HepG2 (cell line): ENCODE results near the gene HEPACAM2. TPM values are rescaled to one million over a fixed set of nuclear protein-coding genes. Genes with fewer than 3 reads are reported as not detected.

ENCODE experiments used
- ATAC-seq: fragments of 200-7000 bp; cut with Tn5 transposase; 3 replicates; pipeline ENCODE4 v1.9.1; 2020; ENCODE audit warnings: mild to moderate bottlenecking, moderate library complexity
- BruUV-seq: library from RNA; stranded (reverse); fragments of 400-500 nt; replicated peaks from 2 replicates; lab custom pipeline; 2021; lab: Mats Ljungman, UMichigan
- CTCF ChIA-PET: fragments of 300-600 bp; formaldehyde crosslinking; extraction: SDS; loops from one replicate; lab custom pipeline; 2021; ENCODE audit warnings: low total read pairs, inconsistent platforms, low intra/inter-chr PET ratio; lab: Yijun Ruan, JAX
- POLR2A ChIA-PET: fragments of 350-600 bp; sonication (Branson Sonifier 250); formaldehyde crosslinking; loops from one replicate; lab custom pipeline; 2020; ENCODE audit warnings: antibody characterized with exemption, inconsistent platforms; lab: Yijun Ruan, JAX
- DNase-seq: peaks from one replicate; pipeline ENCODE4 v3.0.0-alpha.2; 2015; ENCODE audit warnings: low spot score
- FAIRE-seq: peaks from 3 replicates; lab custom pipeline; 2011; peaks lifted over from hg19 to GRCh38; lab: Jason Lieb, UNC
- H2AFZ ChIP-seq: one replicate; pipeline ENCODE4 v1.6.1; 2011; ENCODE audit warnings: low read length, inconsistent platforms
- H3K27ac ChIP-seq: fragments of 300-600 bp; 3 replicates; pipeline ENCODE4 v1.8.0; 2011; ENCODE audit warnings: mixed run types, mild to moderate bottlenecking, mixed read lengths, low read length, inconsistent platforms; ENCODE audit not compliant: insufficient read depth; ENCODE audit errors: extremely low read length
- H3K27me3 ChIP-seq, 2 experiments: fragments of 200-600 bp in 1 of 2; 2 replicates in 1 of 2; 3 replicates in 1 of 2; pipeline versions ENCODE4 v1.6.0 to v1.8.0; 2011; ENCODE audit warnings: low read length in 2 of 2, mild to moderate bottlenecking in 2 of 2, moderate library complexity in 2 of 2, inconsistent platforms in 1 of 2; ENCODE audit not compliant: insufficient read depth in 2 of 2, control insufficient read depth in 1 of 2
- H3K36me3 ChIP-seq, 2 experiments: fragments of 200-600 bp in 1 of 2; replicated peaks in 1 of 2; 2 replicates in 1 of 2; 3 replicates in 1 of 2; pipeline versions ENCODE4 v1.5.1 to v1.8.0; 2011; ENCODE audit warnings: low read length in 2 of 2, inconsistent platforms in 1 of 2; ENCODE audit not compliant: insufficient read depth in 2 of 2, control insufficient read depth in 1 of 2
- H3K4me1 ChIP-seq: 2 replicates; pipeline ENCODE4 v1.5.1; 2012; ENCODE audit warnings: low read length, inconsistent platforms; ENCODE audit not compliant: insufficient read depth
- H3K4me2 ChIP-seq: 2 replicates; pipeline ENCODE4 v1.6.0; 2011; ENCODE audit warnings: low read depth, low read length, inconsistent platforms
- H3K4me3 ChIP-seq, 3 experiments: fragments of 200-600 bp in 1 of 3; sonication (generic), shearing (Covaris generic) in 1 of 3; replicated peaks in 1 of 3; 2 replicates each; pipeline ENCODE4 v1.5.1; 2011 to 2016; ENCODE audit warnings: low read length in 3 of 3, inconsistent platforms in 2 of 3, low read depth in 2 of 3, mild to moderate bottlenecking in 2 of 3, control low read depth in 1 of 3, mixed read lengths in 1 of 3; ENCODE audit not compliant: insufficient read depth in 1 of 3
- H3K79me2 ChIP-seq: one replicate; pipeline ENCODE4 v1.6.1; 2011; ENCODE audit warnings: low read length, inconsistent platforms; ENCODE audit not compliant: insufficient read depth
- H3K9ac ChIP-seq: 2 replicates; pipeline ENCODE4 v1.6.0; 2011; ENCODE audit warnings: mild to moderate bottlenecking, low read depth, low read length, inconsistent platforms; ENCODE audit not compliant: insufficient read depth
- H3K9me3 ChIP-seq: 2 replicates; pipeline ENCODE4 v1.5.1; 2012; ENCODE audit warnings: mild to moderate bottlenecking, low read length
- H4K20me1 ChIP-seq: 2 replicates; pipeline ENCODE4 v1.6.0; 2011; ENCODE audit warnings: inconsistent platforms, mild to moderate bottlenecking, low read length, moderate library complexity; ENCODE audit not compliant: insufficient read depth
- HHEX ChIP-seq: IDR thresholded peaks from 2 replicates; pipeline ENCODE4 v1.6.1; 2016; ENCODE audit warnings: control low read depth
- IKZF1 ChIP-seq: fragments of 450-650 bp; IDR thresholded peaks from 2 replicates; pipeline ENCODE4 v1.7.1; 2016
- KDM5A ChIP-seq: fragments of 200-600 bp; sonication (generic); IDR thresholded peaks from 2 replicates; pipeline ENCODE4 v1.7.0; 2018; ENCODE audit warnings: antibody characterized with exemption, mild to moderate bottlenecking, low read length, borderline replicate concordance
- MAFG ChIP-seq: sonication (generic); formaldehyde crosslinking; IDR thresholded peaks from 2 replicates; pipeline ENCODE4 v1.5.1; 2020; ENCODE audit warnings: mild to moderate bottlenecking, missing genetic modification reagents
- MED8 ChIP-seq: sonication (generic); formaldehyde crosslinking; IDR thresholded peaks from 2 replicates; pipeline ENCODE4 v1.8.1; 2023; ENCODE audit warnings: mild to moderate bottlenecking, missing genetic modification reagents; ENCODE audit not compliant: insufficient replicate concordance
- NR2F6 ChIP-seq, 2 experiments: IDR thresholded peaks; 2 replicates each; pipeline ENCODE4 v1.6.1; 2016; ENCODE audit warnings: antibody characterized with exemption in 1 of 2, mild to moderate bottlenecking in 1 of 2
- POGZ ChIP-seq: sonication (generic); formaldehyde crosslinking; IDR thresholded peaks from 2 replicates; pipeline ENCODE4 v1.4.0; 2020; ENCODE audit warnings: mild to moderate bottlenecking, missing genetic modification reagents
- SIN3B ChIP-seq: fragments of 150-350 bp; IDR thresholded peaks from 2 replicates; pipeline ENCODE4 v1.6.1; 2014; ENCODE audit warnings: low read length
- SNRNP70 ChIP-seq: fragments of 200-400 bp; formaldehyde crosslinking; IDR thresholded peaks from 2 replicates; pipeline ENCODE4 v1.6.1; 2017; ENCODE audit warnings: mild to moderate bottlenecking, low read depth, low read length, moderate library complexity
- THAP9 ChIP-seq: sonication (generic); formaldehyde crosslinking; IDR thresholded peaks from 2 replicates; pipeline ENCODE4; 2020; ENCODE audit warnings: missing genetic modification reagents, mild to moderate bottlenecking, borderline replicate concordance
- U2AF2 ChIP-seq: fragments of 200-400 bp; formaldehyde crosslinking; IDR thresholded peaks from 2 replicates; pipeline ENCODE4 v1.6.1; 2017; ENCODE audit warnings: low read depth, mild to moderate bottlenecking, low read length
- ZBTB33 ChIP-seq: sonication (generic); formaldehyde crosslinking; IDR thresholded peaks from 2 replicates; pipeline ENCODE4 v1.4.0; 2020; ENCODE audit warnings: missing genetic modification reagents
- ZNF724P ChIP-seq: sonication (generic); formaldehyde crosslinking; IDR thresholded peaks from 2 replicates; pipeline ENCODE4 v1.8.0; 2022; ENCODE audit warnings: missing genetic modification reagents, borderline replicate concordance
- ZNF776 ChIP-seq: sonication (generic); formaldehyde crosslinking; IDR thresholded peaks from 2 replicates; pipeline ENCODE4 v1.4.0; 2020; ENCODE audit warnings: mild to moderate bottlenecking, missing genetic modification reagents
- WGBS: methylation state at CpG from one replicate; pipeline ENCODE4 v1.1.6; 2017; ENCODE audit warnings: low lambda C conversion rate; 5-methylcytosine and 5-hydroxymethylcytosine counted together
- in situ Hi-C: cut with HindIII; loops from 2 replicates; pipeline ENCODE4 v1.10.0; 2017; ENCODE audit warnings: low pct_unique_long_range_greater_than_20kb; ENCODE audit not compliant: extremely low pct_ligation_motif_present
- intact Hi-C: fragments of 100-400 bp; cut with micrococcal nuclease; formaldehyde crosslinking; loops from one replicate; pipeline ENCODE4 v1.10.0; 2022; ENCODE audit not compliant: unreplicated experiment
- polyA plus RNA-seq, 8 experiments: library from polyadenylated mRNA; depleted of rRNA in 3 of 8; stranded (reverse) in 7 of 8; unstranded in 1 of 8; fragments of >200 nt; fragmentation: Illumina TruSeq in 4 of 8; extraction: Trizol in 4 of 8; gene quantifications; 2 replicates each; pipeline versions ENCODE4 v1.2.1 to v1.2.3, GENCODE V29; 2011 to 2016; ENCODE audit warnings: low read depth in 4 of 8, missing spikeins in 1 of 8, mixed read lengths in 1 of 8; ENCODE audit not compliant: insufficient read depth in 1 of 8
- total RNA-seq, 5 experiments: library from RNA; depleted of rRNA; stranded (reverse); fragments of >200 nt; fragmentation: Illumina TruSeq; extraction: Trizol; gene quantifications; 2 replicates each; pipeline ENCODE4 v1.2.3, GENCODE V29; 2016; ENCODE audit warnings: low read depth in 1 of 5

The HEPACAM2 gene
- total and polyA plus RNA-seq, 2 of the 13 experiments (the other 11 are each of a cell fraction or from before 2014, with no cell fraction given): not detected

GRCh38 chr7:93138576-93138975 lies 87.7 kb downstream of the HEPACAM2 start:
- Histone ChIP-seq H3K36me3 (no peaks in the 10 kb centered on the region), H3K4me3 (no peak overlapping the region), H3K4me2 (no peak overlapping the region), H2AFZ (no peak overlapping the region), H3K27me3 (peaks cover 0 to under 1% of the 10 kb centered on the region in 2 experiments; a peak in 2 of 5 replicates), H3K9me3 (no peaks in the 10 kb centered on the region), H3K4me1 (no peaks in the 10 kb centered on the region), H3K79me2 (no peaks in the 10 kb centered on the region), H3K27ac (no peak overlapping the region), H4K20me1 (no peaks in the 10 kb centered on the region), H3K9ac (no peak overlapping the region)
- in situ Hi-C loops (no loop called here), intact Hi-C loops (no loop called here)
- FAIRE-seq: no peak
- WGBS: 28% methylated on average over 4 of the region's 4 CpGs
- ChIA-PET CTCF (no interaction called here), POLR2A (no interaction called here)
- no peak for ATAC-seq
- no TSS peak for BruUV-seq
- no peak for TF ChIP-seq SIN3B
- no peak for TF ChIP-seq MED8 (CRISPR knock-in tag)
- no peak for TF ChIP-seq ZNF776 (CRISPR knock-in tag)
- TF ChIP-seq KDM5A: no peak
- TF ChIP-seq NR2F6 (IDR thresholded peaks at IDR 0.05): no peak
- no peak for TF ChIP-seq NR2F6 (CRISPR knock-in tag; IDR thresholded peaks at IDR 0.05)
- TF ChIP-seq SNRNP70: no peak
- TF ChIP-seq ZNF724P (CRISPR knock-in tag): no peak
- no peak for TF ChIP-seq THAP9 (CRISPR knock-in tag)
- no peak for TF ChIP-seq ZBTB33 (CRISPR knock-in tag)
- TF ChIP-seq MAFG (CRISPR knock-in tag): no peak
- TF ChIP-seq HHEX (CRISPR knock-in tag): no peak
- TF ChIP-seq POGZ (CRISPR knock-in tag): no peak
- no peak for TF ChIP-seq IKZF1
- no peak for TF ChIP-seq U2AF2
- no peak for DNase-seq
